Measurements from ENCODE around the gene NARF.

DNA sequence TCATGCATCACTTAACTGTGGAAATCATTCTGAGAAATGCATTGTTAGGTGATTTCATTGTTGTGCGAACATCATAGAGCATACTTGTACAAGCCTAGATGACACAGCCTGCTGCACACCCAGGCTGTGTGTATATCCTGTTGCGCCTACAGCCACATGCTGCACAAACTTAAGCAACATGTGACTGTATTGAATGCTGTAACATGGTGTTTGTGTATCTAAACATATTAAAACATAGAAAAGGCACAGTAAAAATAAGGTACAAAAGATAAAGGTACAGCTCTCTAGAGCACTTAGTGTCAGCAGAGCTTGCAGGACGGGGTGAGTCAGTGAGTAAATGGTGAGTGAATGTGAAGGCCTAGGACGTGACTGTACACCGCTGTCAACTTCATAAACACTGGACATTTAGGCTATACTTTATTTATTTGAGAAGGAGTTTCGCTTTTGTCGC is 72.9 kb downstream of the NARF start:
- TF ChIP-seq, protein P1, sequence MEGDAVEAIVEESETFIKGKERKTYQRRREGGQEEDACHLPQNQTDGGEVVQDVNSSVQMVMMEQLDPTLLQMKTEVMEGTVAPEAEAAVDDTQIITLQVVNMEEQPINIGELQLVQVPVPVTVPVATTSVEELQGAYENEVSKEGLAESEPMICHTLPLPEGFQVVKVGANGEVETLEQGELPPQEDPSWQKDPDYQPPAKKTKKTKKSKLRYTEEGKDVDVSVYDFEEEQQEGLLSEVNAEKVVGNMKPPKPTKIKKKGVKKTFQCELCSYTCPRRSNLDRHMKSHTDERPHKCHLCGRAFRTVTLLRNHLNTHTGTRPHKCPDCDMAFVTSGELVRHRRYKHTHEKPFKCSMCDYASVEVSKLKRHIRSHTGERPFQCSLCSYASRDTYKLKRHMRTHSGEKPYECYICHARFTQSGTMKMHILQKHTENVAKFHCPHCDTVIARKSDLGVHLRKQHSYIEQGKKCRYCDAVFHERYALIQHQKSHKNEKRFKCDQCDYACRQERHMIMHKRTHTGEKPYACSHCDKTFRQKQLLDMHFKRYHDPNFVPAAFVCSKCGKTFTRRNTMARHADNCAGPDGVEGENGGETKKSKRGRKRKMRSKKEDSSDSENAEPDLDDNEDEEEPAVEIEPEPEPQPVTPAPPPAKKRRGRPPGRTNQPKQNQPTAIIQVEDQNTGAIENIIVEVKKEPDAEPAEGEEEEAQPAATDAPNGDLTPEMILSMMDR (conservative IDR thresholded peaks at IDR 0.05; ENCODE audit: low read length) = no peak
- TF ChIP-seq EZH2phosphoT487 (IDR thresholded peaks at IDR 0.05; ENCODE audit: borderline replicate concordance, low read depth, low read length) = no peak
